ENCODE measurements around the gene RNF175. TPM values are rescaled to one million over a fixed set of nuclear protein-coding genes. Genes with fewer than 3 reads are reported as not detected.

Gene RNF175
- total RNA-seq, 1 experiment from 2014 or later, result 5.4 TPM

- TF ChIP-seq IRF2 (CRISPR knock-in tag; IDR thresholded peaks at IDR 0.05; ENCODE audit: borderline replicate concordance, low read depth), result no peak
- TF ChIP-seq, protein P1, sequence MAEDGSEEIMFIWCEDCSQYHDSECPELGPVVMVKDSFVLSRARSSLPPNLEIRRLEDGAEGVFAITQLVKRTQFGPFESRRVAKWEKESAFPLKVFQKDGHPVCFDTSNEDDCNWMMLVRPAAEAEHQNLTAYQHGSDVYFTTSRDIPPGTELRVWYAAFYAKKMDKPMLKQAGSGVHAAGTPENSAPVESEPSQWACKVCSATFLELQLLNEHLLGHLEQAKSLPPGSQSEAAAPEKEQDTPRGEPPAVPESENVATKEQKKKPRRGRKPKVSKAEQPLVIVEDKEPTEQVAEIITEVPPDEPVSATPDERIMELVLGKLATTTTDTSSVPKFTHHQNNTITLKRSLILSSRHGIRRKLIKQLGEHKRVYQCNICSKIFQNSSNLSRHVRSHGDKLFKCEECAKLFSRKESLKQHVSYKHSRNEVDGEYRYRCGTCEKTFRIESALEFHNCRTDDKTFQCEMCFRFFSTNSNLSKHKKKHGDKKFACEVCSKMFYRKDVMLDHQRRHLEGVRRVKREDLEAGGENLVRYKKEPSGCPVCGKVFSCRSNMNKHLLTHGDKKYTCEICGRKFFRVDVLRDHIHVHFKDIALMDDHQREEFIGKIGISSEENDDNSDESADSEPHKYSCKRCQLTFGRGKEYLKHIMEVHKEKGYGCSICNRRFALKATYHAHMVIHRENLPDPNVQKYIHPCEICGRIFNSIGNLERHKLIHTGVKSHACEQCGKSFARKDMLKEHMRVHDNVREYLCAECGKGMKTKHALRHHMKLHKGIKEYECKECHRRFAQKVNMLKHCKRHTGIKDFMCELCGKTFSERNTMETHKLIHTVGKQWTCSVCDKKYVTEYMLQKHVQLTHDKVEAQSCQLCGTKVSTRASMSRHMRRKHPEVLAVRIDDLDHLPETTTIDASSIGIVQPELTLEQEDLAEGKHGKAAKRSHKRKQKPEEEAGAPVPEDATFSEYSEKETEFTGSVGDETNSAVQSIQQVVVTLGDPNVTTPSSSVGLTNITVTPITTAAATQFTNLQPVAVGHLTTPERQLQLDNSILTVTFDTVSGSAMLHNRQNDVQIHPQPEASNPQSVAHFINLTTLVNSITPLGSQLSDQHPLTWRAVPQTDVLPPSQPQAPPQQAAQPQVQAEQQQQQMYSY (CRISPR knock-in tag; IDR thresholded peaks at IDR 0.05), result no peak
- no peak for TF ChIP-seq FOXK1 (CRISPR knock-in tag; IDR thresholded peaks at IDR 0.05)
- 0 out of 2 replicates have a peak, but pooled peaks have one; percentile 62 for TF ChIP-seq NFE2L1 (CRISPR knock-in tag; IDR thresholded peaks at IDR 0.05)
- no peak for TF ChIP-seq GTF2I (CRISPR knock-in tag; conservative IDR thresholded peaks at IDR 0.05)
- no peak for TF ChIP-seq MXD4 (CRISPR knock-in tag; IDR thresholded peaks at IDR 0.05; ENCODE audit: borderline replicate concordance)
- 0 out of 2 replicates have a peak, but pooled peaks have one; percentile 22 for TF ChIP-seq ARID4B (CRISPR knock-in tag; IDR thresholded peaks at IDR 0.05; ENCODE audit: borderline replicate concordance)
- TF ChIP-seq IRF1 (CRISPR knock-in tag; IDR thresholded peaks at IDR 0.05), result peak; percentile 39; the same call in 1 of the 2 replicates
- TF ChIP-seq ZNF416 (CRISPR knock-in tag; IDR thresholded peaks at IDR 0.05), result peak; percentile 77; the same call in 1 of the 2 replicates
- TF ChIP-seq CDX4 (CRISPR knock-in tag; IDR thresholded peaks at IDR 0.05; ENCODE audit: borderline replicate concordance), result no peak
- TF ChIP-seq CREM (CRISPR knock-in tag; IDR thresholded peaks at IDR 0.05), result 0 out of 2 replicates have a peak, but pooled peaks have one; percentile 6
- TF ChIP-seq TEAD4 (CRISPR knock-in tag; IDR thresholded peaks at IDR 0.05), result 0 out of 2 replicates have a peak, but pooled peaks have one; percentile 8
- peak; percentile 35; the same call in 1 of the 2 replicates for TF ChIP-seq MYBL2 (CRISPR knock-in tag; IDR thresholded peaks at IDR 0.05)
- TF ChIP-seq SMAD4 (CRISPR knock-in tag; IDR thresholded peaks at IDR 0.05), result no peak
- peak; percentile 52; the same call in 1 of the 2 replicates for TF ChIP-seq ESRRA (CRISPR knock-in tag; IDR thresholded peaks at IDR 0.05; ENCODE audit: borderline replicate concordance)
- TF ChIP-seq, protein P2, sequence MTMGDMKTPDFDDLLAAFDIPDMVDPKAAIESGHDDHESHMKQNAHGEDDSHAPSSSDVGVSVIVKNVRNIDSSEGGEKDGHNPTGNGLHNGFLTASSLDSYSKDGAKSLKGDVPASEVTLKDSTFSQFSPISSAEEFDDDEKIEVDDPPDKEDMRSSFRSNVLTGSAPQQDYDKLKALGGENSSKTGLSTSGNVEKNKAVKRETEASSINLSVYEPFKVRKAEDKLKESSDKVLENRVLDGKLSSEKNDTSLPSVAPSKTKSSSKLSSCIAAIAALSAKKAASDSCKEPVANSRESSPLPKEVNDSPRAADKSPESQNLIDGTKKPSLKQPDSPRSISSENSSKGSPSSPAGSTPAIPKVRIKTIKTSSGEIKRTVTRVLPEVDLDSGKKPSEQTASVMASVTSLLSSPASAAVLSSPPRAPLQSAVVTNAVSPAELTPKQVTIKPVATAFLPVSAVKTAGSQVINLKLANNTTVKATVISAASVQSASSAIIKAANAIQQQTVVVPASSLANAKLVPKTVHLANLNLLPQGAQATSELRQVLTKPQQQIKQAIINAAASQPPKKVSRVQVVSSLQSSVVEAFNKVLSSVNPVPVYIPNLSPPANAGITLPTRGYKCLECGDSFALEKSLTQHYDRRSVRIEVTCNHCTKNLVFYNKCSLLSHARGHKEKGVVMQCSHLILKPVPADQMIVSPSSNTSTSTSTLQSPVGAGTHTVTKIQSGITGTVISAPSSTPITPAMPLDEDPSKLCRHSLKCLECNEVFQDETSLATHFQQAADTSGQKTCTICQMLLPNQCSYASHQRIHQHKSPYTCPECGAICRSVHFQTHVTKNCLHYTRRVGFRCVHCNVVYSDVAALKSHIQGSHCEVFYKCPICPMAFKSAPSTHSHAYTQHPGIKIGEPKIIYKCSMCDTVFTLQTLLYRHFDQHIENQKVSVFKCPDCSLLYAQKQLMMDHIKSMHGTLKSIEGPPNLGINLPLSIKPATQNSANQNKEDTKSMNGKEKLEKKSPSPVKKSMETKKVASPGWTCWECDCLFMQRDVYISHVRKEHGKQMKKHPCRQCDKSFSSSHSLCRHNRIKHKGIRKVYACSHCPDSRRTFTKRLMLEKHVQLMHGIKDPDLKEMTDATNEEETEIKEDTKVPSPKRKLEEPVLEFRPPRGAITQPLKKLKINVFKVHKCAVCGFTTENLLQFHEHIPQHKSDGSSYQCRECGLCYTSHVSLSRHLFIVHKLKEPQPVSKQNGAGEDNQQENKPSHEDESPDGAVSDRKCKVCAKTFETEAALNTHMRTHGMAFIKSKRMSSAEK (CRISPR knock-in tag; IDR thresholded peaks at IDR 0.05; ENCODE audit: borderline replicate concordance), result no peak
- no peak for TF ChIP-seq ZMAT4 (CRISPR knock-in tag; IDR thresholded peaks at IDR 0.05)
- TF ChIP-seq, protein P3, sequence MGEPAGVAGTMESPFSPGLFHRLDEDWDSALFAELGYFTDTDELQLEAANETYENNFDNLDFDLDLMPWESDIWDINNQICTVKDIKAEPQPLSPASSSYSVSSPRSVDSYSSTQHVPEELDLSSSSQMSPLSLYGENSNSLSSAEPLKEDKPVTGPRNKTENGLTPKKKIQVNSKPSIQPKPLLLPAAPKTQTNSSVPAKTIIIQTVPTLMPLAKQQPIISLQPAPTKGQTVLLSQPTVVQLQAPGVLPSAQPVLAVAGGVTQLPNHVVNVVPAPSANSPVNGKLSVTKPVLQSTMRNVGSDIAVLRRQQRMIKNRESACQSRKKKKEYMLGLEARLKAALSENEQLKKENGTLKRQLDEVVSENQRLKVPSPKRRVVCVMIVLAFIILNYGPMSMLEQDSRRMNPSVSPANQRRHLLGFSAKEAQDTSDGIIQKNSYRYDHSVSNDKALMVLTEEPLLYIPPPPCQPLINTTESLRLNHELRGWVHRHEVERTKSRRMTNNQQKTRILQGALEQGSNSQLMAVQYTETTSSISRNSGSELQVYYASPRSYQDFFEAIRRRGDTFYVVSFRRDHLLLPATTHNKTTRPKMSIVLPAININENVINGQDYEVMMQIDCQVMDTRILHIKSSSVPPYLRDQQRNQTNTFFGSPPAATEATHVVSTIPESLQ (CRISPR knock-in tag; IDR thresholded peaks at IDR 0.05), result no peak
- peak; percentile 61 for TF ChIP-seq ZNF423 (CRISPR knock-in tag; IDR thresholded peaks at IDR 0.05)
- 0 out of 2 replicates have a peak, but pooled peaks have one; percentile 9 for TF ChIP-seq HMGA2 (CRISPR knock-in tag; IDR thresholded peaks at IDR 0.05)
- no peak for TF ChIP-seq E2F1 (CRISPR knock-in tag; IDR thresholded peaks at IDR 0.05)
These were observed 31.2 kb upstream of the RNF175 start (continued) for GRCh38 chr4:153790962-153791551.
